Thyroid gland (tissue), 4 donors: Measurements from ENCODE around the gene FOXP1. TPM values are rescaled to one million over a fixed set of nuclear protein-coding genes. Genes with fewer than 3 reads are reported as not detected.

Source experiments
- DNase-seq, 2 donors: peaks; one replicate each; pipeline ENCODE4 v3.0.0-alpha.2; 2019
- H3K27ac ChIP-seq, 3 donors: fragments of 200-600 bp; sonication (generic); 1 replicate in 2 of 3; 2 replicates in 1 of 3; pipeline ENCODE4 v1.5.1; 2016 to 2019; ENCODE audit warnings: mild to moderate bottlenecking in 1 of 3, moderate library complexity in 1 of 3
- H3K27me3 ChIP-seq: fragments of 200-600 bp; sonication (generic); one replicate; pipeline ENCODE4 v1.5.1; 2019
- H3K36me3 ChIP-seq, 2 donors: fragments of 200-600 bp; sonication (generic); one replicate each; pipeline ENCODE4 v1.5.1; 2016 to 2019
- H3K4me1 ChIP-seq, 2 donors: fragments of 200-600 bp; sonication (generic); one replicate each; pipeline ENCODE4 v1.5.1; 2017 to 2019
- H3K4me3 ChIP-seq, 3 donors: fragments of 200-600 bp; sonication (generic); replicated peaks in 1 of 3; 1 replicate in 2 of 3; 2 replicates in 1 of 3; pipeline ENCODE4 v1.5.1; 2016; ENCODE audit warnings: mild to moderate bottlenecking in 1 of 3
- H3K9me3 ChIP-seq: fragments of 200-600 bp; sonication (generic); one replicate; pipeline ENCODE4 v1.5.1; 2017
- CTCF ChIP-seq, 6 experiments: fragments of 200-600 bp in 3 of 6; fragments of 450-650 bp in 3 of 6; sonication (generic) in 3 of 6; IDR thresholded peaks; one replicate each; pipeline ENCODE4 v1.5.1; 2016 to 2019; ENCODE audit warnings: antibody characterized with exemption in 6 of 6, mild to moderate bottlenecking in 2 of 6, inconsistent platforms in 1 of 6, moderate library complexity in 1 of 6
- POLR2A ChIP-seq, 2 donors: fragments of 450-650 bp; IDR thresholded peaks; one replicate each; pipeline ENCODE4 v1.6.1; 2017; ENCODE audit warnings: antibody characterized with exemption in 2 of 2, mild to moderate bottlenecking in 2 of 2, moderate library complexity in 1 of 2
- WGBS, 2 donors: methylation state at CpG; one replicate each; pipeline ENCODE4 v1.1.5; 2017; 5-methylcytosine and 5-hydroxymethylcytosine counted together
- intact Hi-C: fragments of 100-400 bp; cut with DNase I; formaldehyde crosslinking; loops from one replicate; pipeline ENCODE4 v1.15.1; 2023
- microRNA counts, 2 donors: library from miRNA; unstranded; fragments of <30 nt; microRNA quantifications; one replicate each; lab custom pipeline; 2016 to 2017
- microRNA-seq: library from miRNA; unstranded; fragments of <30 nt; microRNA quantifications from one replicate; pipeline ENCODE4, GENCODE V29; 2016
- small RNA-seq: library from RNA; depleted of rRNA; stranded (forward); fragments of <200 nt; gene quantifications from one replicate; pipeline ENCODE3, GENCODE V24; 2016
- total RNA-seq, 4 donors: library from RNA; depleted of rRNA; stranded (reverse); fragments of >200 nt; gene quantifications; one replicate each; pipeline ENCODE4 v1.2.3, GENCODE V29; 2016

The FOXP1 gene
- total RNA-seq, 4 donors from 2014 or later, result 111 to 187 (median 141) TPM

GRCh38 chr3:70919091-70919490 lies 664.4 kb downstream of the FOXP1 start:
- intact Hi-C loops, result no loop called here
- Histone ChIP-seq H3K9me3 (no peaks in the 10 kb centered on the region), H3K27me3 (no peaks in the 10 kb centered on the region), H3K4me3 (no peak overlapping the region), H3K4me1 (no peaks in the 10 kb centered on the region), H3K36me3 (no peaks in the 10 kb centered on the region), H3K27ac (no peak overlapping the region)
- TF ChIP-seq CTCF (IDR thresholded peaks at IDR 0.05), result no peak
- TF ChIP-seq POLR2A (IDR thresholded peaks at IDR 0.05), result no peak
- 92 to 94% methylated on average over 7 of the region's 7 CpGs for WGBS, 2 donors
- no peak for DNase-seq

- Histone ChIP-seq H3K27me3 (no peaks in the 10 kb centered on the region), H3K4me3 (no peak overlapping the region), H3K27ac (no peak overlapping the region), H3K36me3 (no peaks in the 10 kb centered on the region), H3K4me1 (no peaks in the 10 kb centered on the region), H3K9me3 (no peaks in the 10 kb centered on the region)
- no peak for DNase-seq
- TF ChIP-seq CTCF (IDR thresholded peaks at IDR 0.05), result no peak
- no peak for TF ChIP-seq POLR2A (IDR thresholded peaks at IDR 0.05)
- WGBS, 2 donors, result 68 to 72% methylated on average over 4 of the region's 4 CpGs
- intact Hi-C loops, result no loop called here
These were observed 667.0 kb downstream of the FOXP1 start for GRCh38 chr3:70916375-70917055.

- no peaks in the 10 kb centered on the region for H3K4me1 ChIP-seq
- H3K27me3 ChIP-seq, result no peaks in the 10 kb centered on the region
- H3K36me3 ChIP-seq, result no peaks in the 10 kb centered on the region
- no peak for TF ChIP-seq POLR2A (IDR thresholded peaks at IDR 0.05)
- no peak for TF ChIP-seq CTCF (IDR thresholded peaks at IDR 0.05)
- H3K9me3 ChIP-seq, result no peaks in the 10 kb centered on the region
- WGBS, 2 donors, result 92 to 96% methylated on average over 1 of the region's 1 CpG
- no peak for DNase-seq
- no peak overlapping the region for H3K27ac ChIP-seq
- no peak overlapping the region for H3K4me3 ChIP-seq
- intact Hi-C loops, result no loop called here
These were observed 668.7 kb downstream of the FOXP1 start for GRCh38 chr3:70914862-70915261.

GRCh38 chr3:70911719-70912118 lies 671.8 kb downstream of the FOXP1 start:
- TF ChIP-seq CTCF (IDR thresholded peaks at IDR 0.05), result no peak
- TF ChIP-seq POLR2A (IDR thresholded peaks at IDR 0.05), result no peak
- no peak for DNase-seq
- H3K4me3 ChIP-seq, result no peak overlapping the region
- intact Hi-C loops, result no loop called here
- no peaks in the 10 kb centered on the region for H3K27me3 ChIP-seq
- no peak overlapping the region for H3K27ac ChIP-seq
- no peaks in the 10 kb centered on the region for H3K4me1 ChIP-seq
- WGBS, 2 donors, result 93 to 99% methylated on average over 5 of the region's 5 CpGs
- H3K9me3 ChIP-seq, result no peaks in the 10 kb centered on the region
- H3K36me3 ChIP-seq, result no peaks in the 10 kb centered on the region

- Histone ChIP-seq H3K4me1 (no peaks in the 10 kb centered on the region), H3K27ac (no peak overlapping the region), H3K36me3 (no peaks in the 10 kb centered on the region), H3K4me3 (no peak overlapping the region), H3K27me3 (no peaks in the 10 kb centered on the region), H3K9me3 (no peaks in the 10 kb centered on the region)
- TF ChIP-seq POLR2A (IDR thresholded peaks at IDR 0.05) (no peak), CTCF (IDR thresholded peaks at IDR 0.05) (no peak)
- WGBS, 2 donors, result 96 to 97% methylated on average over 11 of the region's 11 CpGs
- intact Hi-C loops, result no loop called here
- no peak for DNase-seq
These were observed 678.0 kb downstream of the FOXP1 start for GRCh38 chr3:70905491-70905890.

MicroRNAs within 50 kb of the gene (microRNA counts, 767-probe panel; counts per million panel counts)
- microRNA hsa-miR-1284 (lab: Ali Mortazavi, UCI), result 0 counts per million in 2 donors

Small RNAs within 50 kb of the gene (microRNA-seq; reads per million reads assigned to microRNA genes)
- gene MIR1284, result 1.5 reads per million

Small RNAs within 50 kb of the gene (small RNA-seq; reads per million reads assigned to genes)
- gene MIR1284, result not detected

Other genes with a start within 250 kb of the FOXP1 start
- 10 to 100 TPM; 18.4 to 26.6 (median 26.0) TPM for gene EIF4E3, start 141.7 kb upstream of the FOXP1 start, total RNA-seq
- gene GPR27, start 170.1 kb upstream of the FOXP1 start, total RNA-seq, result 10 to 100 TPM in 1 of 4 donors, 1 to 10 TPM in 3; 2.3 to 11.0 (median 5.5) TPM
- gene PROK2, start 201.4 kb upstream of the FOXP1 start, total RNA-seq, result not detected